HepG2 (cell line): ENCODE measurements around the gene TOM1L2.

ENCODE experiments used
- BRF2 ChIP-seq: sonication (generic); formaldehyde crosslinking; IDR thresholded peaks from 2 replicates; pipeline ENCODE4 v1.8.1; 2022; ENCODE audit warnings: mild to moderate bottlenecking, missing genetic modification reagents
- CEBPB ChIP-seq: IDR thresholded peaks from 2 replicates; pipeline ENCODE4 v1.6.1; 2011; ENCODE audit warnings: low read depth, low read length, improper control_type of control experiment, borderline replicate concordance
- CTCF ChIP-seq: sonication (generic); formaldehyde crosslinking; IDR thresholded peaks from 2 replicates; pipeline ENCODE4 v1.5.0; 2020; ENCODE audit warnings: mild to moderate bottlenecking, missing genetic modification reagents, moderate library complexity
- EZH2 ChIP-seq: conservative IDR thresholded peaks from 2 replicates; pipeline ENCODE4 v1.6.1; 2012; ENCODE audit warnings: mild to moderate bottlenecking, low read depth, low read length, moderate library complexity
- GABPA ChIP-seq, 2 experiments: IDR thresholded peaks; 2 replicates each; pipeline ENCODE4 v1.6.1; 2011 to 2016; ENCODE audit warnings: low read depth in 2 of 2, low read length in 1 of 2, missing biosample characterization in 1 of 2, missing genetic modification characterization in 1 of 2
- PAF1 ChIP-seq: IDR thresholded peaks from 2 replicates; pipeline ENCODE4 v1.6.1; 2016; ENCODE audit warnings: missing genetic modification reagents, missing compliant biosample characterization
- POLR2A ChIP-seq, 2 experiments: IDR thresholded peaks; 2 replicates each; pipeline ENCODE4 v1.6.1; 2011; ENCODE audit warnings: low read depth in 2 of 2, low read length in 2 of 2, mild to moderate bottlenecking in 1 of 2, moderate library complexity in 1 of 2; ENCODE audit not compliant: insufficient read depth in 1 of 2
- RELA ChIP-seq: sonication (generic); formaldehyde crosslinking; IDR thresholded peaks from 2 replicates; pipeline ENCODE4 v1.4.0; 2020; ENCODE audit warnings: missing genetic modification reagents
- TFDP1 ChIP-seq: IDR thresholded peaks from 2 replicates; pipeline ENCODE4 v1.6.1; 2016; ENCODE audit warnings: missing compliant biosample characterization, missing genetic modification reagents, borderline replicate concordance

GRCh38 chr17:17897442-17897841, 74.8 kb downstream of the TOM1L2 start:
- TF ChIP-seq TFDP1 (CRISPR knock-in tag) (no peak), CTCF (CRISPR knock-in tag) (no peak), POLR2A (IDR thresholded peaks at IDR 0.05; ENCODE audit: insufficient read depth in 1 of 2, low read depth in 2 of 2, low read length in 2 of 2) (no peak), GABPA (IDR thresholded peaks at IDR 0.05; ENCODE audit: low read depth, low read length) (no peak), GABPA (CRISPR knock-in tag; IDR thresholded peaks at IDR 0.05; ENCODE audit: low read depth) (no peak), RELA (CRISPR knock-in tag) (no peak), CEBPB (no peak), PAF1 (CRISPR knock-in tag) (no peak), BRF2 (CRISPR knock-in tag) (no peak), EZH2 (no peak)
